H1 (cell line): ENCODE data around the gene ABLIM1. TPM values are rescaled to one million over a fixed set of nuclear protein-coding genes. Genes with fewer than 3 reads are reported as not detected.

Experiments used
- BRCA1 ChIP-seq: IDR thresholded peaks from 2 replicates; pipeline ENCODE4 v1.6.1; 2012; ENCODE audit warnings: low read depth, low read length, improper control_type of control experiment
- CHD1 ChIP-seq: IDR thresholded peaks from 2 replicates; pipeline ENCODE4 v1.6.1; 2012; ENCODE audit warnings: low read depth, low read length, improper control_type of control experiment
- CHD7 ChIP-seq: fragments of 300-600 bp; sonication (generic); IDR thresholded peaks from 2 replicates; pipeline ENCODE4 v1.7.1; 2012; ENCODE audit warnings: low read length, moderate library complexity, mild to moderate bottlenecking, inconsistent platforms; ENCODE audit not compliant: insufficient replicate concordance
- CREB1 ChIP-seq: IDR thresholded peaks from 2 replicates; pipeline ENCODE4 v1.6.1; 2012; ENCODE audit warnings: inconsistent platforms
- GABPA ChIP-seq: IDR thresholded peaks from 2 replicates; pipeline ENCODE4 v1.6.1; 2011; ENCODE audit warnings: mild to moderate bottlenecking, low read length, moderate library complexity, borderline replicate concordance; ENCODE audit not compliant: insufficient read depth
- HDAC2 ChIP-seq, 2 experiments: fragments of 300-600 bp in 1 of 2; sonication (generic) in 1 of 2; IDR thresholded peaks; 2 replicates each; pipeline ENCODE4 v1.6.1; 2011 to 2012; ENCODE audit warnings: low read depth in 2 of 2, low read length in 2 of 2, mild to moderate bottlenecking in 2 of 2, moderate library complexity in 2 of 2, borderline replicate concordance in 1 of 2, inconsistent platforms in 1 of 2
- MAFK ChIP-seq: IDR thresholded peaks from 2 replicates; pipeline ENCODE4 v1.6.1; 2012; ENCODE audit warnings: low read depth, mild to moderate bottlenecking, improper control_type of control experiment, low read length
- NRF1 ChIP-seq: IDR thresholded peaks from 2 replicates; pipeline ENCODE4 v1.6.1; 2011; ENCODE audit warnings: mild to moderate bottlenecking, low read depth, low read length, improper control_type of control experiment
- RAD21 ChIP-seq, 2 experiments: IDR thresholded peaks in 1 of 2; conservative IDR thresholded peaks in 1 of 2; 2 replicates each; pipeline ENCODE4 v1.6.1; 2011; ENCODE audit warnings: low read depth in 2 of 2, low read length in 2 of 2, improper control_type of control experiment in 1 of 2, inconsistent platforms in 1 of 2, mild to moderate bottlenecking in 1 of 2, moderate library complexity in 1 of 2
- RXRA ChIP-seq: IDR thresholded peaks from 2 replicates; pipeline ENCODE4 v1.6.1; 2011; ENCODE audit warnings: low read depth, mild to moderate bottlenecking, low read length, moderate library complexity; ENCODE audit not compliant: insufficient read depth
- polyA plus RNA-seq, 7 experiments: library from polyadenylated mRNA; depleted of rRNA in 3 of 7; stranded (reverse) in 5 of 7; unstranded in 2 of 7; fragments of >200 nt in 5 of 7; fragments of 200-250 nt in 2 of 7; gene quantifications; 1 replicate in 5 of 7; 2 replicates in 1 of 7; 4 replicates in 1 of 7; pipeline versions ENCODE4 v1.2.1 to v1.2.3, GENCODE V29; 2011 to 2013; ENCODE audit warnings: missing spikeins in 2 of 7, mixed read lengths in 2 of 7
- total RNA-seq: library from RNA; stranded (reverse); fragmentation: NEBNext Ultra II Directional; extraction: Animal tissue kit (Norgen Biotek cat#: 25700); gene quantifications from 2 replicates; pipeline ENCODE4 v1.2.1, GENCODE V29; 2021

The ABLIM1 gene
- total and polyA plus RNA-seq, 2 of the 8 experiments (the other 6 are each of a cell fraction or from before 2014, with no cell fraction given): 51.2 to 51.7 TPM

- TF ChIP-seq CHD7: no peak
- TF ChIP-seq GABPA: no peak
- TF ChIP-seq RXRA: no peak
- no peak for TF ChIP-seq NRF1
- no peak for TF ChIP-seq HDAC2 (IDR thresholded peaks at IDR 0.05; ENCODE audit: borderline replicate concordance in 1 of 2, low read depth in 2 of 2, low read length in 2 of 2)
- TF ChIP-seq RAD21 (IDR thresholded peaks at IDR 0.05 in 1 of 2, conservative IDR thresholded peaks at IDR 0.05 in 1 of 2; ENCODE audit: low read depth in 2 of 2, low read length in 2 of 2): no peak
- no peak for TF ChIP-seq BRCA1
- no peak for TF ChIP-seq CREB1
- no peak for TF ChIP-seq CHD1
- TF ChIP-seq MAFK: no peak
These were observed 237.1 kb downstream of the ABLIM1 start (continued) for GRCh38 chr10:114420811-114421485.
